Esophagus squamous epithelium (tissue), 4 donors: Measurements from ENCODE around the gene ADAMTS14.
"Not testable (repeated sequence)": the region's sequence is repeated elsewhere in the genome, so short reads cannot be mapped to it uniquely, and the experiment has no call there.

Experiments used
- CTCF ChIP-seq, 6 experiments: fragments of 450-650 bp in 4 of 6; fragments of 200-600 bp in 2 of 6; sonication (generic) in 2 of 6; IDR thresholded peaks; one replicate each; pipeline ENCODE4 v1.5.1; 2016 to 2019; ENCODE audit warnings: antibody characterized with exemption in 6 of 6, mild to moderate bottlenecking in 4 of 6, moderate library complexity in 4 of 6
- POLR2A ChIP-seq, 4 donors: fragments of 450-650 bp; IDR thresholded peaks; one replicate each; pipeline ENCODE4 v1.6.1; 2017; ENCODE audit warnings: antibody characterized with exemption in 4 of 4, mild to moderate bottlenecking in 4 of 4, moderate library complexity in 3 of 4

GRCh38 chr10:70770516-70770915 is 98.2 kb downstream of the ADAMTS14 start:
- TF ChIP-seq CTCF, POLR2A (IDR thresholded peaks at IDR 0.05): not testable (repeated sequence)
